ENCODE results near the gene JMJD1C.

The JMJD1C gene

GRCh38 chr10:63204667-63205391 lies 260.9 kb downstream of the JMJD1C start:
- no peak for TF ChIP-seq CTCF (IDR thresholded peaks at IDR 0.05; ENCODE audit: low read depth, low read length)
- no peak for DNase-seq (ENCODE audit: extremely low read depth, low read depth)

GRCh38 chr10:63201118-63201517 lies 264.7 kb downstream of the JMJD1C start:
- DNase-seq (ENCODE audit: extremely low read depth, low read depth): no peak
- no peak; the same call in 1 of the 2 replicates for TF ChIP-seq CTCF (IDR thresholded peaks at IDR 0.05; ENCODE audit: low read depth, low read length)

- TF ChIP-seq CTCF (IDR thresholded peaks at IDR 0.05; ENCODE audit: low read depth, low read length): no peak
- DNase-seq (ENCODE audit: extremely low read depth, low read depth): no peak
Observed at GRCh38 chr10:63200431-63200830, 265.3 kb downstream of the JMJD1C start.

GRCh38 chr10:63199716-63200115 lies 266.1 kb downstream of the JMJD1C start:
- no peak for TF ChIP-seq CTCF (IDR thresholded peaks at IDR 0.05; ENCODE audit: low read depth, low read length)
- DNase-seq (ENCODE audit: extremely low read depth, low read depth): no peak

- peak; percentile 63 for DNase-seq (ENCODE audit: extremely low read depth, low read depth)
- TF ChIP-seq CTCF (IDR thresholded peaks at IDR 0.05; ENCODE audit: low read depth, low read length): no peak
Observed at GRCh38 chr10:63197344-63198092, 268.3 kb downstream of the JMJD1C start.

GRCh38 chr10:63192826-63193225 lies 273.0 kb downstream of the JMJD1C start:
- no peak for TF ChIP-seq CTCF (IDR thresholded peaks at IDR 0.05; ENCODE audit: low read depth, low read length)
- DNase-seq (ENCODE audit: extremely low read depth, low read depth): no peak

- DNase-seq (ENCODE audit: extremely low read depth, low read depth): no peak
- TF ChIP-seq CTCF (IDR thresholded peaks at IDR 0.05; ENCODE audit: low read depth, low read length): no peak
Observed at GRCh38 chr10:63175534-63175933, 290.2 kb downstream of the JMJD1C start.

Data from AG09319 (cell line).